Left lung (tissue), 14 donors: ENCODE data around the gene MED9. TPM values are rescaled to one million over a fixed set of nuclear protein-coding genes. Genes with fewer than 3 reads are reported as not detected.
"Not testable (repeated sequence)": the region's sequence is repeated elsewhere in the genome, so short reads cannot be mapped to it uniquely, and the experiment has no call there.

Experiments used
- ATAC-seq: fragments of 200-7000 bp; cut with Tn5 transposase; one replicate; pipeline ENCODE4 v1.9.1; 2020; ENCODE audit warnings: moderate library complexity
- DNase-seq, 4 donors: peaks; one replicate each; pipeline ENCODE4 v3.0.0-alpha.2; 2013 to 2020
- H3K27ac ChIP-seq, 2 donors: fragments of 200-600 bp; sonication (generic) in 1 of 2; one replicate each; pipeline versions ENCODE4 v1.5.0 to v1.8.0; 2020 to 2021
- H3K27me3 ChIP-seq, 2 donors: fragments of 200-600 bp; sonication (generic) in 1 of 2; one replicate each; pipeline versions ENCODE4 v1.5.0 to v1.8.0; 2020 to 2021
- H3K36me3 ChIP-seq, 2 donors: fragments of 200-600 bp; sonication (generic) in 1 of 2; one replicate each; pipeline versions ENCODE4 v1.5.0 to v1.8.0; 2020 to 2021
- H3K4me1 ChIP-seq, 2 donors: fragments of 200-600 bp; one replicate each; pipeline ENCODE4 v1.8.0; 2021
- H3K4me3 ChIP-seq, 2 donors: fragments of 200-600 bp; sonication (generic) in 1 of 2; one replicate each; pipeline versions ENCODE4 v1.5.0 to v1.8.0; 2020 to 2021; ENCODE audit warnings: mild to moderate bottlenecking in 1 of 2
- H3K9me3 ChIP-seq, 2 donors: fragments of 200-600 bp; sonication (generic) in 1 of 2; one replicate each; pipeline versions ENCODE4 v1.5.0 to v1.8.0; 2020 to 2021
- CTCF ChIP-seq, 2 donors: fragments of 200-600 bp; sonication (generic) in 1 of 2; IDR thresholded peaks; one replicate each; pipeline versions ENCODE4 v1.5.0 to v1.8.0; 2021; ENCODE audit warnings: antibody characterized with exemption in 2 of 2
- intact Hi-C, 2 donors: fragments of 100-400 bp; cut with DNase I; formaldehyde crosslinking; loops; one replicate each; pipeline versions ENCODE4 v1.11.2 to v1.14.2; 2022
- long read RNA-seq, 12 donors: library from polyadenylated mRNA in 2 of 12; unstranded in 2 of 12; transcript quantifications; one replicate each; pipeline ENCODE4 v2.0.0 and lab custom pipeline, GENCODE V29; 2019 to 2026
- polyA plus RNA-seq, 6 donors: library from polyadenylated mRNA; unstranded; fragments of 120-200 nt; gene quantifications; one replicate each; pipeline ENCODE4 v1.2.1, GENCODE V29; 2013; ENCODE audit not compliant: insufficient read length in 6 of 6
- total RNA-seq, 2 donors: library from RNA; stranded (reverse); fragmentation: NEBNext Ultra II Directional; extraction: Animal tissue kit (Norgen Biotek cat#: 25700); gene quantifications; one replicate each; pipeline ENCODE4 v1.2.1, GENCODE V29; 2021
- donor health status: DM: no; HTN: yes; CAD: no.
- donor health status: DM: no; HTN: no; CAD: no.

The MED9 gene
- total RNA-seq (10 to 100 TPM; 11.5 to 12.3 TPM), polyA plus RNA-seq (10 to 100 TPM; 15.9 to 17.1 (median 16.6) TPM)
- long read RNA-seq, donor 1, transcript MED9-201 (2 exons, 2,228 nt), result major isoform, 10 of 15 reads
- long read RNA-seq, donor 1, partial matches to known transcripts, result 0 of 15 reads
- long read RNA-seq, donor 1, other reads (novel, unspliced or antisense), result 0 of 15 reads
- long read RNA-seq, donor 2, transcript MED9-201 (2 exons, 2,228 nt), result major isoform, 12 of 12 reads
- long read RNA-seq, donor 2, partial matches to known transcripts, result 0 of 12 reads
- long read RNA-seq, donor 2, other reads (novel, unspliced or antisense), result 0 of 12 reads
- long read RNA-seq, donor 3, transcript MED9-201 (2 exons, 2,228 nt), result major isoform, 11 of 11 reads
- long read RNA-seq, donor 3, partial matches to known transcripts, result 0 of 11 reads
- long read RNA-seq, donor 3, other reads (novel, unspliced or antisense), result 0 of 11 reads
- long read RNA-seq, donor 4, transcript MED9-201 (2 exons, 2,228 nt), result major isoform, 7 of 9 reads
- long read RNA-seq, donor 4, partial matches to known transcripts, result 0 of 9 reads
- long read RNA-seq, donor 4, other reads (novel, unspliced or antisense), result 2 of 9 reads
- long read RNA-seq, donor 5, transcript MED9-201 (2 exons, 2,228 nt), result major isoform, 12 of 13 reads
- long read RNA-seq, donor 5, partial matches to known transcripts, result 0 of 13 reads
- long read RNA-seq, donor 5, other reads (novel, unspliced or antisense), result 0 of 13 reads
- long read RNA-seq, donor 6, transcript MED9-201 (2 exons, 2,228 nt), result major isoform, 7 of 8 reads
- long read RNA-seq, donor 6, partial matches to known transcripts, result 0 of 8 reads
- long read RNA-seq, donor 6, other reads (novel, unspliced or antisense), result 0 of 8 reads
- long read RNA-seq, donor 7, partial matches to known transcripts, result 0 of 1 reads
- long read RNA-seq, donor 7, other reads (novel, unspliced or antisense), result 0 of 1 reads
- long read RNA-seq, donor 8, transcript MED9-201 (2 exons, 2,228 nt), result major isoform, 7 of 9 reads
- long read RNA-seq, donor 8, partial matches to known transcripts, result 0 of 9 reads
- long read RNA-seq, donor 8, other reads (novel, unspliced or antisense), result 0 of 9 reads
- long read RNA-seq, donor 9, result 0 reads
- long read RNA-seq, donor 10, partial matches to known transcripts, result 0 of 2 reads
- long read RNA-seq, donor 10, other reads (novel, unspliced or antisense), result 0 of 2 reads
- long read RNA-seq, donor 11, result 0 reads
- long read RNA-seq, donor 12, transcript MED9-201 (2 exons, 2,228 nt), result major isoform, 7 of 7 reads
- long read RNA-seq, donor 12, partial matches to known transcripts, result 0 of 7 reads
- long read RNA-seq, donor 12, other reads (novel, unspliced or antisense), result 0 of 7 reads

- Histone ChIP-seq H3K36me3 (no peaks in the 10 kb centered on the region), H3K4me3 (peak within 1 kb of the TSS; percentile 81 to 94), H3K27ac (peak within 1 kb of the TSS; percentile 76 to 89), H3K9me3 (no peaks in the 10 kb centered on the region), H3K27me3 (no peaks in the 10 kb centered on the region), H3K4me1 (peaks cover 9 to 42% of the 10 kb centered on the region in 2 donors)
- ATAC-seq (peak; percentile 99), DNase-seq (peak; percentile 94 to 96 (median 95))
- TF ChIP-seq CTCF (IDR thresholded peaks at IDR 0.05), result no peak
- intact Hi-C loops, result no loop called here
These were observed at the start of gene MED9 for GRCh38 chr17:17476865-17477467. Gene MED9, plus strand, starts transcription at chr17:17477000. Its CDS starts 42 bp downstream, at chr17:17477042.

- H3K4me1 ChIP-seq, result peaks cover 0 to 15% of the 10 kb centered on the region in 2 donors
- no peaks in the 10 kb centered on the region for H3K27me3 ChIP-seq
- no peak for ATAC-seq
- no peak overlapping the region for H3K27ac ChIP-seq
- peaks cover 0 to 9% of the 10 kb centered on the region in 2 donors for H3K9me3 ChIP-seq
- no peak overlapping the region for H3K4me3 ChIP-seq
- intact Hi-C loops, result no loop called here
- no peak for TF ChIP-seq CTCF (IDR thresholded peaks at IDR 0.05)
- H3K36me3 ChIP-seq, result no peaks in the 10 kb centered on the region
- DNase-seq, result no peak
These were observed 47.6 kb upstream of the MED9 start for GRCh38 chr17:17429222-17429621.

GRCh38 chr17:17430924-17431323, 45.9 kb upstream of the MED9 start:
- H3K27me3 ChIP-seq, H3K36me3 ChIP-seq, H3K9me3 ChIP-seq, DNase-seq, H3K4me3 ChIP-seq, intact Hi-C loops, ATAC-seq, H3K27ac ChIP-seq: not testable (repeated sequence)
- H3K4me1 ChIP-seq, result peaks cover 0 to 16% of the 10 kb centered on the region in 2 donors

- Histone ChIP-seq H3K4me1 (peaks cover 0 to 16% of the 10 kb centered on the region in 2 donors), H3K27ac (no peak overlapping the region), H3K36me3 (no peaks in the 10 kb centered on the region), H3K4me3 (no peak overlapping the region), H3K9me3 (no peaks in the 10 kb centered on the region), H3K27me3 (no peaks in the 10 kb centered on the region)
- no peak for TF ChIP-seq CTCF (IDR thresholded peaks at IDR 0.05)
- ATAC-seq, result no peak
- intact Hi-C loops, result no loop called here
- DNase-seq, result no peak
These were observed 45.2 kb upstream of the MED9 start for GRCh38 chr17:17431605-17432004.
